Mesendoderm (in vitro differentiated cells): ENCODE data around the gene SMARCA2. TPM values are rescaled to one million over a fixed set of nuclear protein-coding genes. Genes with fewer than 3 reads are reported as not detected.
A peak's percentile ranks its signal among the peaks of the same experiment; 100 is the strongest.

ENCODE experiments used
- DNase-seq: peaks from one replicate; pipeline ENCODE4 v3.0.0; 2013
- H2AK5ac ChIP-seq: 2 replicates; pipeline ENCODE4 v1.6.1; 2013; ENCODE audit warnings: low read length, inconsistent platforms
- H2BK120ac ChIP-seq: 2 replicates; pipeline ENCODE4 v1.6.1; 2013; ENCODE audit warnings: low read depth, mild to moderate bottlenecking, low read length, moderate library complexity, mixed read lengths
- H2BK15ac ChIP-seq: replicated peaks from 2 replicates; pipeline ENCODE4 v1.6.1; 2013; ENCODE audit warnings: low read depth, mild to moderate bottlenecking, moderate library complexity
- H2BK5ac ChIP-seq: 2 replicates; pipeline ENCODE4 v1.6.1; 2013; ENCODE audit warnings: low read length, inconsistent platforms
- H3K18ac ChIP-seq: 2 replicates; pipeline ENCODE4 v1.6.1; 2013; ENCODE audit warnings: mild to moderate bottlenecking, low read length, mixed read lengths
- H3K23ac ChIP-seq: one replicate; pipeline ENCODE4 v1.6.1; 2013; ENCODE audit warnings: low read length
- H3K27ac ChIP-seq: 2 replicates; pipeline ENCODE4 v1.5.1; 2013; ENCODE audit warnings: low read depth, mild to moderate bottlenecking, inconsistent platforms, low read length, moderate library complexity
- H3K27me3 ChIP-seq: 2 replicates; pipeline ENCODE4 v1.6.1; 2013; ENCODE audit warnings: low read length, control low read depth, mild to moderate bottlenecking, inconsistent platforms; ENCODE audit not compliant: insufficient read depth, poor library complexity
- H3K36me3 ChIP-seq: 2 replicates; pipeline ENCODE4 v1.6.1; 2013; ENCODE audit warnings: low read length, inconsistent platforms; ENCODE audit not compliant: control insufficient read depth, insufficient read depth
- H3K4ac ChIP-seq: one replicate; pipeline ENCODE4 v1.6.1; 2013; ENCODE audit warnings: low read depth, mild to moderate bottlenecking, low read length, moderate library complexity
- H3K4me1 ChIP-seq: 2 replicates; pipeline ENCODE4 v1.6.1; 2013; ENCODE audit warnings: low read depth, low read length, inconsistent platforms; ENCODE audit not compliant: control insufficient read depth
- H3K4me2 ChIP-seq: 2 replicates; pipeline ENCODE4 v1.6.1; 2013; ENCODE audit warnings: low read length
- H3K4me3 ChIP-seq: 2 replicates; pipeline ENCODE4 v1.5.1; 2013; ENCODE audit warnings: mild to moderate bottlenecking, low read length
- H3K56ac ChIP-seq: one replicate; pipeline ENCODE4 v1.6.1; 2013; ENCODE audit warnings: low read length
- H3K79me1 ChIP-seq: 2 replicates; pipeline ENCODE4 v1.6.1; 2013; ENCODE audit warnings: low read length, inconsistent platforms
- H3K79me2 ChIP-seq: 2 replicates; pipeline ENCODE4 v1.6.1; 2013; ENCODE audit warnings: mild to moderate bottlenecking, low read length; ENCODE audit not compliant: control insufficient read depth, insufficient read depth
- H3K9ac ChIP-seq: 2 replicates; pipeline ENCODE4 v1.6.1; 2013; ENCODE audit warnings: low read length, inconsistent platforms
- H4K5ac ChIP-seq: one replicate; pipeline ENCODE4 v1.6.1; 2013; ENCODE audit warnings: low read length
- H4K8ac ChIP-seq: one replicate; pipeline ENCODE4 v1.6.1; 2013; ENCODE audit warnings: low read depth, mild to moderate bottlenecking, control low read depth, low read length, moderate library complexity
- WGBS: extraction: QIAGEN DNeasy Blood & Tissue Kit; methylation state at CpG from one replicate; pipeline ENCODE4 v1.1.7; 2013; ENCODE audit warnings: low lambda C conversion rate, missing lambda C conversion rate; ENCODE audit not compliant: insufficient coverage; ENCODE audit errors: extremely low coverage; 5-methylcytosine and 5-hydroxymethylcytosine counted together
- polyA plus RNA-seq, 2 experiments: library from polyadenylated mRNA; stranded (reverse); fragments of 200-250 nt; gene quantifications; one replicate each; pipeline ENCODE4 v1.2.3, GENCODE V29; 2013

SMARCA2 gene
- polyA plus RNA-seq (2013, experiment 1 of 2): 4.8 TPM
- 5.1 TPM for polyA plus RNA-seq (2013, experiment 2 of 2)

- Histone ChIP-seq H3K79me2 (no peaks in the 10 kb centered on the region), H2BK120ac (no peak within 1 kb of the TSS), H3K4me1 (peaks cover 2% of the 10 kb centered on the region), H3K4me3 (peak within 1 kb of the TSS; percentile 82), H3K36me3 (no peaks in the 10 kb centered on the region), H4K5ac (no peak within 1 kb of the TSS), H2BK5ac (no peak within 1 kb of the TSS), H2AK5ac (no peak within 1 kb of the TSS), H3K4me2 (peak within 1 kb of the TSS; percentile 99), H3K9ac (peak within 1 kb of the TSS; percentile 76), H3K23ac (no peak within 1 kb of the TSS), H3K27ac (no peak within 1 kb of the TSS), H3K56ac (peak within 1 kb of the TSS; percentile 82), H3K79me1 (no peaks in the 10 kb centered on the region), H3K18ac (no peak within 1 kb of the TSS), H2BK15ac (no peak within 1 kb of the TSS), H3K27me3 (peaks cover 14% of the 10 kb centered on the region), H3K4ac (no peak within 1 kb of the TSS), H4K8ac (no peak within 1 kb of the TSS)
- peak; percentile 94 for DNase-seq
- WGBS: no CpG with 5 or more reads among the region's 71 CpGs
These were observed at the start of gene SMARCA2 for GRCh38 chr9:2014696-2015580. Gene SMARCA2 (plus strand): TSS chr9:2015347. CDS start chr9:2029023, 13,676 bp downstream.

GRCh38 chr9:1966725-1967366 lies 48.3 kb upstream of the SMARCA2 start:
- Histone ChIP-seq H3K4me1 (no peaks in the 10 kb centered on the region), H3K36me3 (no peaks in the 10 kb centered on the region), H2AK5ac (no peak overlapping the region), H3K9ac (no peak overlapping the region), H3K23ac (no peak overlapping the region), H3K4ac (no peak overlapping the region), H2BK15ac (no peak overlapping the region), H3K27ac (no peak overlapping the region), H3K27me3 (no peaks in the 10 kb centered on the region), H4K8ac (no peak overlapping the region), H2BK5ac (no peak overlapping the region), H3K4me2 (no peak overlapping the region), H2BK120ac (no peak overlapping the region), H3K18ac (no peak overlapping the region), H3K4me3 (no peak overlapping the region), H3K79me1 (no peaks in the 10 kb centered on the region), H3K56ac (no peak overlapping the region), H3K79me2 (no peaks in the 10 kb centered on the region), H4K5ac (no peak overlapping the region)
- WGBS: no CpG with 5 or more reads among the region's 9 CpGs
- DNase-seq: no peak

DNA sequence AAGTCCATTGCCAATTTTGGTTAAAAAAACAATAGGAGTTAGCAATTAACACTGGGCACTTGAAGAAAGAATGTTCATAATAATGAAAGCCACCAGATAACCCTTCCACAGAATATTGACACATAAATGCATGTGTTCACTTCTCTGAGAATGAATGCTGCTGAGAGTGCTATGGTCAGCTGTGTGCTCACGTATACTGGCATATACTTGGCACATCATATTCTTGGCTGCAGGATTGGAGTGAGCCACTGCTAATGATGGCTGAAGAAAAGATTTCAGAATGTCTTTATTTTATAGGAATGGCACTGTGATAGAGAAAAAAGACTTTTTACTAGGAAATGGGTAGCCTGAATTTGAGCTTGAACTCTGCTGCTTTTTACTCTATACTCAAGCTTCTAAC lies 46.0 kb upstream of the SMARCA2 start:
- no peak overlapping the region for H2BK15ac ChIP-seq
- H3K18ac ChIP-seq: no peak overlapping the region
- no peak overlapping the region for H3K4ac ChIP-seq
- no peak overlapping the region for H3K4me3 ChIP-seq
- H4K8ac ChIP-seq: no peak overlapping the region
- DNase-seq: no peak
- H2AK5ac ChIP-seq: no peak overlapping the region
- no peak overlapping the region for H2BK5ac ChIP-seq
- no peaks in the 10 kb centered on the region for H3K27me3 ChIP-seq
- no peaks in the 10 kb centered on the region for H3K79me2 ChIP-seq
- H3K4me1 ChIP-seq: no peaks in the 10 kb centered on the region
- no peak overlapping the region for H3K56ac ChIP-seq
- H3K27ac ChIP-seq: no peak overlapping the region
- H3K23ac ChIP-seq: no peak overlapping the region
- no CpG with 5 or more reads among the region's 1 CpG for WGBS
- no peak overlapping the region for H2BK120ac ChIP-seq
- no peaks in the 10 kb centered on the region for H3K79me1 ChIP-seq
- no peak overlapping the region for H3K9ac ChIP-seq
- H3K36me3 ChIP-seq: no peaks in the 10 kb centered on the region
- H4K5ac ChIP-seq: no peak overlapping the region
- no peak overlapping the region for H3K4me2 ChIP-seq

GRCh38 chr9:1969898-1970297 lies 45.2 kb upstream of the SMARCA2 start:
- Histone ChIP-seq H3K9ac (no peak overlapping the region), H3K4me3 (no peak overlapping the region), H3K23ac (no peak overlapping the region), H3K18ac (no peak overlapping the region), H3K27ac (no peak overlapping the region), H3K56ac (no peak overlapping the region), H3K4me2 (no peak overlapping the region), H3K36me3 (no peaks in the 10 kb centered on the region), H2AK5ac (no peak overlapping the region), H2BK5ac (no peak overlapping the region), H3K4ac (no peak overlapping the region), H3K79me1 (no peaks in the 10 kb centered on the region), H2BK15ac (no peak overlapping the region), H2BK120ac (no peak overlapping the region), H3K79me2 (no peaks in the 10 kb centered on the region), H4K5ac (no peak overlapping the region), H3K27me3 (no peaks in the 10 kb centered on the region), H3K4me1 (no peaks in the 10 kb centered on the region), H4K8ac (no peak overlapping the region)
- no peak for DNase-seq
- WGBS: no CpG with 5 or more reads among the region's 1 CpG

- Histone ChIP-seq H3K4me2 (no peak overlapping the region), H3K27me3 (no peaks in the 10 kb centered on the region), H3K18ac (no peak overlapping the region), H3K79me2 (no peaks in the 10 kb centered on the region), H3K36me3 (no peaks in the 10 kb centered on the region), H3K23ac (no peak overlapping the region), H2BK5ac (no peak overlapping the region), H2AK5ac (no peak overlapping the region), H2BK120ac (no peak overlapping the region), H3K9ac (no peak overlapping the region), H3K4me1 (no peaks in the 10 kb centered on the region), H3K4me3 (no peak overlapping the region), H2BK15ac (no peak overlapping the region), H3K79me1 (no peaks in the 10 kb centered on the region), H3K4ac (no peak overlapping the region), H4K8ac (no peak overlapping the region), H4K5ac (no peak overlapping the region), H3K27ac (no peak overlapping the region), H3K56ac (no peak overlapping the region)
- no peak for DNase-seq
These were observed 42.5 kb upstream of the SMARCA2 start for GRCh38 chr9:1972672-1973071.
